OCI-LY1 (cell line): ENCODE results near the gene PNPLA5.

Experiments
- H2AFZ ChIP-seq: fragments of 200-600 bp; sonication (generic), shearing (Covaris generic); 2 replicates; pipeline ENCODE4 v1.6.0; 2014; ENCODE audit warnings: antibody characterized with exemption, mild to moderate bottlenecking, low read length
- H3F3A ChIP-seq: fragments of 200-600 bp; sonication (generic), shearing (Covaris generic); 2 replicates; pipeline ENCODE4 v1.6.0; 2014; ENCODE audit warnings: mild to moderate bottlenecking, antibody characterized with exemption, low read length, moderate library complexity; ENCODE audit not compliant: insufficient read depth
- H3K27ac ChIP-seq: fragments of 200-600 bp; sonication (generic); 2 replicates; pipeline ENCODE4 v1.5.1; 2014; ENCODE audit warnings: low read length, mixed run types, mild to moderate bottlenecking, low read depth; ENCODE audit not compliant: poor library complexity, severe bottlenecking
- H3K27me3 ChIP-seq: fragments of 200-600 bp; sonication (generic); 2 replicates; pipeline ENCODE4 v1.6.0; 2014; ENCODE audit warnings: antibody characterized with exemption, mild to moderate bottlenecking, low read length, moderate library complexity; ENCODE audit not compliant: insufficient read depth
- H3K36me3 ChIP-seq: fragments of 200-600 bp; sonication (generic); 2 replicates; pipeline ENCODE4 v1.6.1; 2014; ENCODE audit warnings: mild to moderate bottlenecking, antibody characterized with exemption, low read length, moderate library complexity, mixed read lengths; ENCODE audit not compliant: insufficient read depth
- H3K4me1 ChIP-seq: fragments of 200-600 bp; sonication (generic); 2 replicates; pipeline ENCODE4 v1.5.1; 2014; ENCODE audit warnings: mild to moderate bottlenecking, low read length, moderate library complexity; ENCODE audit not compliant: insufficient read depth, severe bottlenecking
- H3K4me2 ChIP-seq: fragments of 200-600 bp; sonication (generic), shearing (Covaris generic); 2 replicates; pipeline ENCODE4 v1.6.1; 2014; ENCODE audit warnings: low read length
- H3K4me3 ChIP-seq: fragments of 200-600 bp; sonication (generic); 2 replicates; pipeline ENCODE4 v1.5.1; 2014; ENCODE audit warnings: low read length, low read depth, mild to moderate bottlenecking, mixed read lengths; ENCODE audit not compliant: poor library complexity, severe bottlenecking
- H3K79me2 ChIP-seq: fragments of 200-600 bp; shearing (Covaris generic); 2 replicates; pipeline ENCODE4 v1.6.1; 2016; ENCODE audit warnings: mixed run types, low read length, mixed read lengths; ENCODE audit not compliant: insufficient read depth
- H3K9ac ChIP-seq: fragments of 200-600 bp; sonication (generic), shearing (Covaris generic); 2 replicates; pipeline ENCODE4 v1.6.1; 2014; ENCODE audit warnings: mild to moderate bottlenecking, low read length, mixed read lengths
- H3K9me2 ChIP-seq: fragments of 200-600 bp; sonication (generic), shearing (Covaris generic); 2 replicates; pipeline ENCODE4 v1.6.1; 2014; ENCODE audit warnings: low read depth, mild to moderate bottlenecking, low read length, mixed read lengths
- H3K9me3 ChIP-seq: fragments of 200-600 bp; shearing (Covaris generic); 2 replicates; pipeline ENCODE4 v1.6.1; 2014; ENCODE audit warnings: low read length, mixed read lengths
- H4K20me1 ChIP-seq: fragments of 200-600 bp; sonication (generic), shearing (Covaris generic); 2 replicates; pipeline ENCODE4 v1.6.0; 2016; ENCODE audit warnings: mild to moderate bottlenecking, low read length; ENCODE audit not compliant: insufficient read depth
- CTCF ChIP-seq: fragments of 200-600 bp; sonication (generic), shearing (Covaris generic); IDR thresholded peaks from 2 replicates; pipeline ENCODE4 v1.5.1; 2017; ENCODE audit warnings: mild to moderate bottlenecking, antibody characterized with exemption, low read length, moderate library complexity, mixed read lengths
- EZH2 ChIP-seq: fragments of 200-600 bp; sonication (generic), shearing (Covaris generic); IDR thresholded peaks from 2 replicates; pipeline ENCODE4 v1.8.0; 2017; ENCODE audit warnings: borderline replicate concordance, mixed run types, mild to moderate bottlenecking, antibody characterized with exemption, low read length, moderate library complexity, mixed read lengths

Gene PNPLA5

GRCh38 chr22:43867839-43868635 lies 23.8 kb downstream of the PNPLA5 start:
- Histone ChIP-seq H4K20me1 (no peaks in the 10 kb centered on the region), H3K9ac (no peak overlapping the region), H3K36me3 (no peaks in the 10 kb centered on the region), H3K9me2 (no peaks in the 10 kb centered on the region), H3K9me3 (no peaks in the 10 kb centered on the region), H3K27ac (no peak overlapping the region), H2AFZ (no peak overlapping the region), H3K4me2 (no peak overlapping the region), H3F3A (no peaks in the 10 kb centered on the region), H3K27me3 (no peaks in the 10 kb centered on the region), H3K4me3 (no peak overlapping the region), H3K79me2 (no peaks in the 10 kb centered on the region), H3K4me1 (no peaks in the 10 kb centered on the region)
- TF ChIP-seq CTCF (no peak), EZH2 (no peak)

DNA sequence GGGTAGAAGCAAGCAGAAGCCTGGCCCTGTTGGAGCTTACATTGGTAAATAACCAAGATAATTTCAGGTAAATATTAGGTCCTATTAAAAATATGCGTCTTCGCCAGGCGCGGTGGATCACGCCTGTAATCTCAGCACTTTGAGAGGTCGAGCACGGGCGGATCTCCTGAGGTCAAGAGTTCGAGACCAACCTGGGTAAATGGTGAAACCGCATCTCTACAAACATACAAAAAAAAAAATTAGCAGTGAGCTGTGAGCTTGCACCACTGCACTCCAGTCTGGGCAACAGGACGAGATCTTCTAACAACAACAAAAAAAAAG lies 29.0 kb downstream of the PNPLA5 start:
- Histone ChIP-seq H3F3A (no peaks in the 10 kb centered on the region), H2AFZ (no peak overlapping the region), H3K9ac (no peak overlapping the region), H3K4me3 (no peak overlapping the region), H4K20me1 (no peaks in the 10 kb centered on the region), H3K79me2 (no peaks in the 10 kb centered on the region), H3K27ac (no peak overlapping the region), H3K27me3 (no peaks in the 10 kb centered on the region), H3K4me1 (no peaks in the 10 kb centered on the region), H3K36me3 (no peaks in the 10 kb centered on the region), H3K9me3 (no peaks in the 10 kb centered on the region), H3K4me2 (no peak overlapping the region), H3K9me2 (no peaks in the 10 kb centered on the region)
- no peak for TF ChIP-seq EZH2
- no peak for TF ChIP-seq CTCF

- H3K9me2 ChIP-seq, result no peaks in the 10 kb centered on the region
- H4K20me1 ChIP-seq, result no peaks in the 10 kb centered on the region
- H3K27ac ChIP-seq, result no peak within 1 kb of the TSS
- no peak within 1 kb of the TSS for H3K4me3 ChIP-seq
- no peaks in the 10 kb centered on the region for H3K36me3 ChIP-seq
- H3K27me3 ChIP-seq, result no peaks in the 10 kb centered on the region
- TF ChIP-seq EZH2 (no peak), CTCF (no peak)
- H3K4me2 ChIP-seq, result no peak within 1 kb of the TSS
- no peak within 1 kb of the TSS for H2AFZ ChIP-seq
- no peak within 1 kb of the TSS for H3K9ac ChIP-seq
- no peaks in the 10 kb centered on the region for H3K4me1 ChIP-seq
- H3K9me3 ChIP-seq, result no peaks in the 10 kb centered on the region
- no peaks in the 10 kb centered on the region for H3F3A ChIP-seq
- no peaks in the 10 kb centered on the region for H3K79me2 ChIP-seq
Observed at GRCh38 chr22:43862074-43862881, 29.5 kb downstream of the PNPLA5 start, which contains the start of gene SULT4A1. Gene SULT4A1 (minus strand): TSS chr22:43862513. CDS start chr22:43862382, 131 bp downstream.
